ENCODE results near the gene NR3C2. TPM values are rescaled to one million over a fixed set of nuclear protein-coding genes. Genes with fewer than 3 reads are reported as not detected.

NR3C2 gene
- total and polyA plus RNA-seq, 10 of the 15 experiments (the other 5 are each of a cell fraction or from before 2014, with no cell fraction given): 0.05 to 0.11 (median 0.08) TPM; not detected in 4

- ChIA-PET CTCF (no interaction called here), SMC1A (ENCODE audit: uncharacterized antibody, unreplicated experiment) (no interaction called here), RAD21 (ENCODE audit: unreplicated experiment) (no interaction called here), POLR2A (no interaction called here)
- Histone ChIP-seq H3K79me2 (ENCODE audit: control insufficient read depth, insufficient read depth, low read length) (no peaks in the 10 kb centered on the region), H2AFZ (ENCODE audit: control insufficient read depth, low read depth, low read length) (no peak overlapping the region), H3K27me3 (replicated peaks in 1 of 2; ENCODE audit: control insufficient read depth in 2 of 2, insufficient read depth in 2 of 2, low read length in 1 of 2) (no peaks in the 10 kb centered on the region; a peak in 2 of 4 replicates), H3K9ac (ENCODE audit: control insufficient read depth, insufficient read depth, low read length) (no peak overlapping the region), H4K20me1 (ENCODE audit: control insufficient read depth, insufficient read depth) (no peaks in the 10 kb centered on the region), H3K4me2 (ENCODE audit: control insufficient read depth, insufficient read depth) (no peak overlapping the region), H3K27ac (ENCODE audit: control insufficient read depth, insufficient read depth) (no peak overlapping the region), H3K9me3 (replicated peaks; ENCODE audit: control insufficient read depth, insufficient read depth, low read length) (no peaks in the 10 kb centered on the region), H3K4me3 (no peak overlapping the region), H3K36me3 (ENCODE audit: control insufficient read depth in 2 of 2, insufficient read depth in 2 of 2, low read length in 1 of 2) (no peaks in the 10 kb centered on the region), H3K4me1 (ENCODE audit: control insufficient read depth, insufficient read depth, low read length) (no peaks in the 10 kb centered on the region)
- intact Hi-C loops (cut with micrococcal nuclease; ENCODE audit: unreplicated experiment) (no loop called here), in situ Hi-C loops (cut with MboI) (no loop called here)
- BruUV-seq (replicated peaks): no TSS peak
- ATAC-seq (no peak), DNase-seq (ENCODE audit: low read depth, low spot score) (no peak), FAIRE-seq (no peak)
- 0% methylated on average over 3 of the region's 3 CpGs for WGBS (ENCODE audit: insufficient coverage, insufficient replicate concordance, low lambda C conversion rate, missing lambda C conversion rate)
- TF ChIP-seq RCOR1 (conservative IDR thresholded peaks at IDR 0.05; ENCODE audit: low read depth, low read length) (no peak), ZBTB11 (CRISPR knock-in tag; IDR thresholded peaks at IDR 0.05) (no peak), NFIC (IDR thresholded peaks at IDR 0.05; ENCODE audit: low read depth, low read length) (no peak), E2F4 (IDR thresholded peaks at IDR 0.05; ENCODE audit: low read depth, low read length) (no peak), CHD2 (IDR thresholded peaks at IDR 0.05; ENCODE audit: borderline replicate concordance, low read depth, low read length) (no peak), SKIL (IDR thresholded peaks at IDR 0.05; ENCODE audit: low read depth, poor library complexity, severe bottlenecking) (no peak), MEF2B (IDR thresholded peaks at IDR 0.05; ENCODE audit: partially characterized antibody, poor library complexity, severe bottlenecking) (no peak), SMARCA5 (IDR thresholded peaks at IDR 0.05) (no peak), POU2F2 (IDR thresholded peaks at IDR 0.05; ENCODE audit: borderline replicate concordance, low read depth, low read length) (no peak), SIN3A (IDR thresholded peaks at IDR 0.05; ENCODE audit: low read depth, low read length) (no peak), PML (IDR thresholded peaks at IDR 0.05; ENCODE audit: low read length) (no peak), STAT1 (conservative IDR thresholded peaks at IDR 0.05) (no peak), SMAD5 (IDR thresholded peaks at IDR 0.05; ENCODE audit: low read depth) (no peak), TBL1XR1 (IDR thresholded peaks at IDR 0.05; ENCODE audit: low read depth, low read length) (no peak), NR2C1 (IDR thresholded peaks at IDR 0.05) (no peak)
- TF ChIP-seq, protein P1, sequence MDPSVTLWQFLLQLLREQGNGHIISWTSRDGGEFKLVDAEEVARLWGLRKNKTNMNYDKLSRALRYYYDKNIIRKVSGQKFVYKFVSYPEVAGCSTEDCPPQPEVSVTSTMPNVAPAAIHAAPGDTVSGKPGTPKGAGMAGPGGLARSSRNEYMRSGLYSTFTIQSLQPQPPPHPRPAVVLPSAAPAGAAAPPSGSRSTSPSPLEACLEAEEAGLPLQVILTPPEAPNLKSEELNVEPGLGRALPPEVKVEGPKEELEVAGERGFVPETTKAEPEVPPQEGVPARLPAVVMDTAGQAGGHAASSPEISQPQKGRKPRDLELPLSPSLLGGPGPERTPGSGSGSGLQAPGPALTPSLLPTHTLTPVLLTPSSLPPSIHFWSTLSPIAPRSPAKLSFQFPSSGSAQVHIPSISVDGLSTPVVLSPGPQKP (IDR thresholded peaks at IDR 0.05; ENCODE audit: low read depth, low read length): no peak
- TF ChIP-seq, protein P2, sequence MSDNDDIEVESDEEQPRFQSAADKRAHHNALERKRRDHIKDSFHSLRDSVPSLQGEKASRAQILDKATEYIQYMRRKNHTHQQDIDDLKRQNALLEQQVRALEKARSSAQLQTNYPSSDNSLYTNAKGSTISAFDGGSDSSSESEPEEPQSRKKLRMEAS (IDR thresholded peaks at IDR 0.05; ENCODE audit: low read depth, low read length): no peak
These were observed 111.5 kb downstream of the NR3C2 start for GRCh38 chr4:148330724-148331123.
